ENCODE measurements around the gene TCF7.

The TCF7 gene

DNA sequence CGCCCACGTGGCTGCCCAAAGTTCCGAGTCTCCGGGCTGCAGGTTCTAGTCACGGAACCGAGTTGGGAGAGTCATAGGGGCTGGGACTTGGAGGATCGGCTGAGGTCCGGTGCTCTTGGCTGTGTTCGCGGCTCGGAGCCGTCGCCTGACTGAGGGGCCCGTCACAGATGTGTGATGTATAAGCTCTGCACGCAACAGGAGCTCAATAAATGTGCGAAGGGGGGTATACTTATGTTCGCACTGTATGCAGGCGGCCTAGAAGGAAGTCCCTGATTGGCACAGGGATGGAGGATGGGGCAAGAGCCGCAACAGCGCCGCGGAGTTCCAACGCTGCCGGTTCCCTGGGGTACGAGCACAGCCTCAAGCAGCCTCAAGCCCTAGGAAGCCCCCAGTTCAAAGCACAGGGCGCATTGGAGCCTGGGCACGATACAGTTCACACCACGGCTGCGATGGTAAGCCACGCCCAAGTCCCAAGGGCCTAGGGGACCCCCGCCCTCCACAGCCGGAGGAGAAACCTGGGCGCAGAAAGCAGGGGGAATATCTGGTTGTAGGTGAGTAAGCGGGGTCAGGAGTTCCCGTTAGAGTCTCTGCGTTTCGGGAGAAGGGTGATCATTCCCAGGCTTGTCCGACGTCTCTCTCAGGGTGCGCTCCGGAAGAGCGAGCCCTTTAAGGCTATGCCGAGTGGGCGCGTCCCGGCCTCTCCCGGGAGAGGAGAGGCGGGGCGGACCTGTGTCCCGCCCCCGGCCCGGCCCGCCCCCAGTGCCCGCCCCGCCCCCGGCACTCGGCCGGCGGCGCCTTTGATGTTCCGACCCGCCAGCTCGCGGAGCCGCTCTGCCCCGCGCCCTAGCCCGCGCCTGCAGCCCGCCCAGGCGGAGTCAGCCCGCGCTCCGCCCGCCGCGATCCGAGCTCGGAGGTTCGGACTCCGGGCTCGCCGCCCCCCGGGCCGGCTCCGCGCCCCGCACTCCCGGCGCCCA lies at the start of gene TCF7:
TSS of gene TCF7 (plus strand) at position 780 of the 974 bp plus-strand sequence. CDS start 226 bp downstream, outside the sequence.
- peak; percentile 90 for DNase-seq (ENCODE audit: low spot score)

DNA sequence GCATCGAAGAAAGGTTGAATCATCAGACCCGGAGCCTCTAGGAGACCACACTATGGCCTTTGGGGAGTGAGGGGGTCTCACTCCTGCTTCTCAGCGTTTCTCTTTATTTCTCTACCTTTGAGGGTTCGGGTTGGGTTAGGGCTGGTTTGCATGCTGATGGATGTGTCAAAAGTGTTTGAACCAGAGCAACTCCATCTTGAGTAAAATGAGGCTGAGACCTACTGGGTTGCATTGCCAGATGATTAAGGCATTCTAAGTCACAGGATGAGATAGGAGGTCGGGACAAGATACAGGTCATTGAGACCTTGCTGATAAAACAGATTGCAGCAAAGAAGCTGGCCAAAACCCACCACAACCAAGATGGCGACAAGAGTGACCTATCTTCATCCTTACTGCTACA lies 44.9 kb upstream of the TCF7 start:
- no peak for DNase-seq (ENCODE audit: low spot score)

DNA sequence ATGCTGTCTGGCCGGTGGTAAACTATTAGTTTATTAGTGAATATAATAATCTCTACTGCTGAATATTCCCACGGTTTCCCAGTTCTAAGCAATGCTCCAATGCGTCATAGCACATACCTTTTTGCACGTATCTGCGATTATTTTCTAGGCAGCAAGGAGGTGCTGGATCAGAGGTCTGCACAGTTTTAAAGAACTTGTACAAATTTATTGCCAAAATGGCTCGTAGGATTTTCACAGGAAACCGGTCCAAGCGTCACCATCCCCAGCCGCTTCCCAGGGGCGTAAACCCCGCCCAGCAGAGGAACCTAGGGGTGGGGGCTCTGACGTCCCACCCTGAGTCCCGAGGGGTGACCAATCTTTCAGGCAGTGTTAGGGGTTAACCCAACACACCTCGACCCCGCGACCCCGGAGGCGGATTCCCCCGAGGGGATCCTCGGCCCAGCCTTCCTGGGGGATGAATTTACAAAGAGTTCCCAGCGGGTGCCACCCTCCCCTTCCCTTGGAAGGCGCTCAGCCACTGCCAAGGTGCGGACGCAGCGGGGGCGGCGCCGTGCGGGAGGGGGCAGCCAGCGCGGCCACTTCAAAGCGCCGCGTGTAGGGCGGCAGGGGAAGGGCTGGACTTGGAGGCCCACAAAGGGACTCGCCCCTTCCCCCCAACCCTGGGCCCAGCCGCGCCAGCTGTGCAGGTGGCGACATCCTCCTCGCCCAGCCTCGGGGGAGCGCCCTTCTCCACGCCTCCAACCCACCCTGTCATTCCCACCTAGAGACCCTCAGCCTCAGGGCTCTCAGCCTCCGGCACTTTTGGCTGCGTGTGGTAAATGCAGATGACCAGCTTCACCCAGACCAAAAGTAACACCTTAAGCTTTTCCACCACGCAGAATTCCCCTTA lies 43.5 kb upstream of the TCF7 start:
- DNase-seq (ENCODE audit: low spot score): peak; percentile 81

DNA sequence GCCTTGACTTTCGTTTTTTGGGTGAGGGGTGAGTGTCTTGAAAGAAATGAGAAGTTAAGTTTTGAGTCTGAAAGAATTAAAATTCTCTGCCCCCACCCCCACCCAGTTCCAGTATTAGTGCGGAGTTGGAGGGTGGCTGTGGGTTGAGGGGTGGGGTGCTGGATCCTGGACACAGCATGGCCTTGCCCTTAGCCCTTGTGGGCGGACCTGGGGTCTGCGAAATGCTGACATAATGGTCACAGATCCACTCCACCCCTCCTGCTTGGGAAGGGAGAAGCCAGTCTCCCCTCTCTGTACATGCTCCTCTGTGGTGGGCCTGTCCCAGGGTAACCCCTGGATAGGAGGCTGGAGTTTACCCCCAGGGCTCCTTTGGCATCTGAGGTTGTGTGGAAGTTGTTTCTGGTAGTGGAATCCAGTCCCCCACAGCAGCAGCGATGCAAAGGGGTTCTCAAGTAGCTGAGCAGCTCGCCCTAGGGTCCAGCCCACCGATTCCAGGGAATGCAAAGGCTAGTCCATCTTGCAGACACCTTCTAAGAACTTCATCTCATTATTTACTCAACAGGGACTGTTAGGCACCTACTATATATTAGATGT lies 42.8 kb upstream of the TCF7 start:
- DNase-seq (ENCODE audit: low spot score): no peak

DNA sequence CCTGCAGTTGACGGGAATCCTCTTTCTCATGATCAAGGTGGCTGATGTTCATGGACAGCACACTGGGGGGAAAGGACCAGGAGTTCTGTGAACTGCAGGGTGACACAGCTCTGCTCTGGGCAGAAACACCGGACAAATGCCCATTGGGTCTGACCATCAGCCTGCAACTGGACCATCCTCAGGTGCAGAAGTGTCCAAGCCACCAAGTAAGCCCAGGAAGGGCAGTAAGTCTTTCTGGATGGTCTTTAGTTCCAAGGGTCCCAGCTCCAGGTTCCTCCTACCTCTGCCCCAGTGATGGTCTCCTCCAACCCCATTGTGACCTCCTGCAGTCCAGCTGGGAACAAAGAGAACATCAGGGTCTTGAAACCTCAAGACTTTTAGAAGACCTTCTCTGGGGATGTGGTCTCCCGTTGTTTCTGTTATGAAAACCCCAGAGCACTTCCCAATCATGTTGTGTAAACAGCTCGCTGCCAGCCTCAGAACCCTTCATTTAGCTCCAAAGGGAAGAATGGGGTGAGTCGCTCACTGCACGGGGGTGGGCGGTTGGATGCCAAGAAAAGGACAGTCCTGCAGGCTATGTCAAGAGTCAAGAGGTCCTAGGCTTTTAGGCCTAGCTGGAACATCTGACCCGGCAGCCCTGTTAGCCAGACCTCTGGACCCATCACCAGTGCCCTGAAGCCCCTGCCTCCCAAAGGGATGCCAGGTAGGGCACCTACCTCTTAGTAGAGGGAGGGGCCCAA lies 41.8 kb upstream of the TCF7 start:
- DNase-seq (ENCODE audit: low spot score): no peak

DNA sequence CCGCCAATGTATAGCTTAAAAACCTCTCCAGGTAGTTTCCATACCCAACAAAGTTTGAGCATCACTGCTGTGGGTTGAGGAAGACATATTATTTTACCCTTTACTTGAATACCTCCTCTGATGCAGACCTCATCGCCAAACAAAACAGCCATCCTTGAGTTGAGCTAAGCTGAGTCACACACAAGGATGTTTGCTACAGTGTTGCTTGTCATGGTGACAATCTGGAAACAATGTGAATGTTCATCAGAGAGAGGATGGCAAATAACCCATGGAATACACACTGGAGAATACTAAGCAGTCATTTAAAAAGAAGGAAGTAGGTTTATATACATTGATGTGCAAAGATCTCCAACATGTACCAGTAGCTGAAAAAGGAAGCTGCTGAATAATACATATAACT lies 41.1 kb upstream of the TCF7 start:
- DNase-seq (ENCODE audit: low spot score): no peak

DNA sequence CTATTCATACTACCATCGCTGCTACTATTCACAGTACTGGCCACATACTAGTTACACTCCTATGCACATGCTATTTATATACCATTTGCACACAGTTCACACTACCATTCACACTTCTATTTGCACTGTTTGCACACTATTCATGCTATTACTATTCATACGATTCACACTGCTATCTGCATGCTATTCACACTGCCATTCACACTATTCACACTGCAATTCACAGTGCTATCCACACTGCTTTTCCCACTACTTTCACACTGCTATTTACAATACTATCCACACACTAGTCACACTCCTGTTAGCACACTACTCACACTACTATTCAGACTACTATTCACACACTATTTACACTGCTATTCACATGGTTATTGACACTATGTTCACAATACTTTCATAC lies 39.4 kb upstream of the TCF7 start:
- DNase-seq (ENCODE audit: low spot score): no peak

DNA sequence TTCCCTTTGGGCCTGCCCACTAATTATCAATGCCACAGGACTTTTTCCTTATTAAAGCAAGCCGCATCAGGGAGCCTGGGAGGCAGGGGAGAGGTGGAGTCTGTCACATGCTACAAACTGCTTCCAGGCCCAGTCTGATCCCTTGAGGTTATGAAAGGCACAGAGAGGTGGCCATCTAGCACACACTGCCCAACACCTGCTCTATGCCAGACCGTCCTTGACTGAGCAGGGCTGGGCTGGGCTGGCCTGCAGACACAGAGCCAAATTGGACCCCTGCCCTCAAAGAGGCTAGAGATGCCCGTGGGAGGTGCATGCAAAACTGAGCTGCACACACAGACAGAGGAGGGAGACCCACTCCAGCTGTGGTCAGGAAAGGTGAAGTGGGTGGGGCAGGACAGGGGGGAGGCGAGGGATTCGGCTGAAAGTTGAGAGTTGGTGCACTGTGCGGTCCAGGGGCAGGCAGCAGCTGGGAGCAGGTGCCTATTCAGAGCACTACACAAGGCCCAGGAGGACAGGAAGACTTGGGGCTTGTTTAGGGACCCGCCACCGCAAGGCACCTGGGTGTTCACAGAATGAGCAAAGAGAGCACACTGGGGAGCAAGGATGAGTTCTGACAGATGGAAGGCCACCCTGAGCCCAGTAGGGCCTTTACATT lies 36.4 kb upstream of the TCF7 start:
- no peak for DNase-seq (ENCODE audit: low spot score)

DNA sequence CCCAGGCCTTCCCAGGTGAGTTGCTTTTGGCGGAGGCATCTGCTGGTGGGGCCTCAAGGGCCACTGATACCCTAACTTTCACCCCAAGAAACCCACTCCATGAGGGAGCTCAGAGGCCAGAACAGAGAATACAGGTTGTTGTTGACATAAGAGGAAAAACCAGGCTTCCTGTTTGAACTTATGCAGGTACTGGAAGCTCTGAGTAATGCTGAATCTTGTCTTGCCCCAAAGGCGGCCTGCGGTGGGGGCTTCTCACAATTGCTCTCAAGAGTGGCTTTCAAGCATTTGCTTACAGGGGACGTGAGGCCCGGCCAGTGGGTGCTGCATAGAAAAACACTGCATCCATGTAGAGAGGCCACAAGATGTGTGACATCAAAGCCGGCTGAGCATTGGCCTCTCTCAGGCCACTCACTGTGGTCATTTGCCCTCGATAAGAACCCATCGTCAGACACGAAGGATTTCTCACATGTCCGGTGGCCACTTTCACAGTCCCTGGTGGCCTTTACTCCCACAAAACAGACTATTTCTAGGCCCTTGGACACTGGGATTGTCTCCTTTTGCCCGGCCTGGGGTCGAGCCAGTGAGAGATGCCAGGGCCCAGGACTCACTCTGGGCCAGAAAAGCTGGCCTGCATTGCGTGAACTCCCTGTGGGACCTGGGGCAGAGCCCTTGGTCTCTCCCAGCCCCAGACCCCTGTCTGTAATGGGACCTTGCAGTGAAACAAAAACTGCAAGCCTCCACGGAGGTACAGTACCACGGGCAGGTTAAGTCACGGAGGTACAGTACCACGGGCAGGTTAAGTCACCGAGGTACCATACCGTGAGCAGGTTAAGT lies 34.5 kb upstream of the TCF7 start:
- DNase-seq (ENCODE audit: low spot score): no peak

DNA sequence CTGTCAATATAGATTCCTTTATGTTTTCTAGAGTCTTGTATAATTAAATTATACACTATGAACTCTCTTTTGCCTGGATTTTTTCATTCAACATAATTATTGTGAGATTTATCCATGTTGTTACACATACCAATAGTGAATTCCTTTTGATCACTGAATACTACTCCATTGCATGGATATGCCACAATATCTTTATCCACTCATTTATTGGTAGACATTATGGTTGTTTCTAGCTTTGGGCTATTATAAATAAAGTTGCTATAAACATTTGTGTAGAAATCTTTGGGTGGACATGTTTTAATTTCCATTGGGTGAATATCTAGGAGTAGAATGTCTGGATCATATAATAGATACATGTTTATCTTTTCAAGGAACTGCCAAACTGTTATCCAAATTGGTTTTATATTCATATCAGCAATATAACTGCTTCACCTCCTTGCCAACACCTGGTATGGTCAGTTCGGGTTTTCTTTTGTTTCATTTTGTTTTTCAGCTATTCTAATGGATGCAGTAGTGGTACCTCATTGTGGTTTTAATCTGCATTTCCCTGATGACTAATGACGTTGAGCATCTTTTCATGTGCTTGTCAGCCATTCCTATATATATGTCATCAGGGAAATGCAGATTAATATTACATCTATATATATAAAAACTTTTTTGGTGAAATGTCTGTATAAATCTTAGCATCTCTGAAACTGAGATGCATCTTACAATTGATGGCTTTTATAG lies 32.1 kb upstream of the TCF7 start:
- no peak for DNase-seq (ENCODE audit: low spot score)

DNA sequence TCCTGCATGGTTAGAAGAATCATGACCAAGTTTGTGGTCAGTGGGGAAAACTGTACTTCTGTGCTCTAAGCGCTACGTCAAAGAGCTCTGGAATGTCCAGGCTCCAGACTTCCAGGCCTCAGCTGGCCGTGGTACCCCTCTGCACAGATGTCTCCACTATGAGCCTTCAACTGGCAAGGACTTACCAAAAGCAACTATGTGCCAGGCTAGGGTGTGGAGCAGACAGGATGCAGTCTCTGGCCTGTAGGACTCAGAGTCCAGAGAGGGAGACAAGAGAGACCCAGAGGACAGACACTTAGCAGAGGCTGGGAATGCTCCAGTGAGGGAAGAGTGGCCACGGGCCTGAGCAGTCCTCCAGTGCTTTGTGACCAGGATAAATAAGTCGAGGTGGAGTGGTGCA lies 31.0 kb upstream of the TCF7 start:
- no peak for DNase-seq (ENCODE audit: low spot score)

DNA sequence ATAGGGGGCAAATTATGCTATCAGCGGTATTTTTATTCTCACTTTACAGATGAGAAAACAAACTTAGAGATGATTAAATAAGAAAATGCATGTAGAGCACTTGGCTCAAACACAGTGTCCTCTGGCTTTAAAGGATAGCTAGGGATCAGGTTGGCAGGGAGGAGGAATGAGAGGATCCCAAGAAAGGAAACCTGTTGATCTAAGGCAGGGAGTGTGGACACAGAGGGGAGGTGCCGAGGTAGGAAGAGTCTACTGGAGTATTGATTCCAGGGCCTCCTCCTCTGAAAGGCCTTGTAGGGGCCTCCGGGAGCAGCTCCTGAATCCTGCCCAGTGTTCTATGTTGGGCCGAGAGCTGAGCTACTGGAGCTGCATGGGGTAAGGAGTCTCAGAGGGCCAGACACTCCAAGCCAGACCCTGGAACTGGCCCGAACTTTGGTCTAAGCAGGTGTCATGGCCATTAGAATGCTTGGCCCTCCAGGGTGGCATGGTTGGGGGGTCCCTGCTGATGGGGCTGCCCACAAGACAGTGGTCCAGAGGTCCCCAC lies 30.4 kb upstream of the TCF7 start:
- no peak for DNase-seq (ENCODE audit: low spot score)

DNA sequence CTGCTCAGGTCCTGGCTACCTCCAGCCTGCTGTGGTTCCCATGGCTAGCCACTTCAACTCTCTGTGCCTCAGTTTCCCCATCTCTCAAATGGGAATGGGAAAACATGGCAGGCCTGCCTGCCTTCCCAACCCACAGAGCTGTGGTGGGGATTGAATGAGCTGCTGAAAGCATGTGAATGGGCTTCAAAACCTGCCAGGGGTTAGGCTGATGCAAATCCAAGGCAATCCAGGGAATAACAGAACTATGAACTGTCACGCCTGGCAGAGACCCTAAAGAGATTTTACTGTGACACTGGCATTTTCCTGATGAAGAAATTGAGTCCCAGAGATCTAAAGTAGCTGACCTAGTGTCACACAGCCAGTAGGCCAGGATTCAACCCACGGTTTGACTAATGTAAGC lies 29.9 kb upstream of the TCF7 start:
- DNase-seq (ENCODE audit: low spot score): no peak

DNA sequence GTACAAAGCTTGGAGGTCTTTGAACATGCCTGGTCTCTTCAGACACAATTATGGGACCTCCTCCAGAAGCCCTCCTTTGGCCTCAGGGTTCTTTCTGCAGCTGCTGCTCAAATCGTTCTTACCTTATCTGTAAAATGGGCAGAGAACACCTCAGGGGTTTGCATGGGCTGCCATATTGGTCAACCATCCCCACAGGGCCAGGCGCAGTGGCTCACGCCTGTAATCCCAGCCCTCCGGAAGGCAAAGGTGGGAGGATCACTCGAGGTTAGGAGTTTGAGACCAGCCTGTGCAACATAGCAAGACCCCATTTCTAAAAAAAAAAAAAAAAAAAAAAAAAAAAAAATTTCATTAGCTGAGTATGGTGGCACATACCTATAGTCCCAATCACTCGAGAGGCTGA lies 29.1 kb upstream of the TCF7 start:
- no peak for DNase-seq (ENCODE audit: low spot score)

DNA sequence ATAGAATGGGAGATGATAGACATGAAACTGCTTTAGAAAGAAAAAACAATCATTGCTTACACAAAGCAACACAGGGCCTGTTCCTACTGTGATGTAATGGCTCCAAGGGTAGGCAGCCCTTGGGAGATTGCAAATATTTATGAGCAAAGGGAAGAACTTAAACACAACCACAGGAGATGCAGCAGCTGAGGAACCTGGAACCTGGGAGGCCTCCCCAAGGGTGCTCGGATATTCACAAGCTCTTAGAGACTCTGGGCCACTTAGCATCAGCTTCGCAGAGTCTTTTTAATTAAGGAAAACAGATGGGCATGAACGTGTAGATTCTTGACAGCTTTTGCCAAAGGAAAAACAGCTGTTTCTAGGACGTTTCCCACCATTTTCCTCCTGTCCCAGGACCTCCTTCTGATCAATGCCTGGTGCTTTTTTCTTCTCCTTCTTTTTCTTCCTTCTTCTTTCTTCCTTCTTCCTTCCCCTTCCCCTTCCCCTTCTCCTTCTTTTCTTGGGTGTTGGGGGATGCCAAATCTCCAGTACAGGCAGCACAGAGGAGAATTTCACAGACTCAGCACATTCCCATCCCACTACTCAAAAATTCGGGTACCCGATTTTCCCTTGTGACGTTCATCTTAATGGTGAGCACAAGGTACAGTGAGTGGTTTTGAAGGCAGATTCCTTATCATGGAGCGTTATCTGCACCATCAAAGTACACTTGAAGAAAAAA lies 28.1 kb upstream of the TCF7 start:
- DNase-seq (ENCODE audit: low spot score): no peak

DNA sequence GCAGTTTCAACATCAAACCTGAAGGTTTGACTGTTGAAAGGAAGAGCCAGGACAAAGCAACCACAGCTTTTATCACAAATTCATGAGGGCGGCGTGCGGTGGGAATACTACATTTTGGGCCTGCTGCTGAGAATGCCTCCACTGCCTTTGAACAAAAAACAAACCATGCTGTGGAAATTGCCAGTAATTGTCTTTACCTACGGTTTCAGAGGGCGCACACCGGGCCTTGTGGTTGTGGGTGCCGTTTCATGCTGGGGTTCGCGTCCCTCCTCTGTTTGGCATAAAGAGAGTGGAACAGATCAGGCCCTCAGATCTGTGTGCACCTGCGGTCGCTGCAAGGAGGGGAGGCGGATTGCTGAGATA lies 27.6 kb upstream of the TCF7 start:
- no peak for DNase-seq (ENCODE audit: low spot score)

DNA sequence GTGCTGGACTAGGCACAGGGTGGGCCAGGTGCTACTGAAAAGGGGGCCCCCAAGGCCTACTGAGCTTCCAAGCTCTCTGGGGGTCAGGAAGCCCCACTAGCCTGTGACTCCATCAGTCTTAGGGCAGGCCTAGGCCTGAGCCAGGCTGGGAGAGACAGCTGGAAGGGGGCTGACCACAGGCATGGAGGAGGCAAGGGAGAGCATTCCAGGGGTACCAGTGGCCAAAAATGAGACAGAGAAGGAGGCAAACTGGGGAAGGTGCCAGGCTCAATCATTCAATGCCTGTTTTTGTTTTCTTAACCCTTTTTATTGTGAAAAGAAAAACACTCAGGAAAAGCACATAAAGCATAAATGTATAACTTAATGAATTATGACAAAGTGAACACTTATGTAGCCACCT lies 26.2 kb upstream of the TCF7 start:
- no peak for DNase-seq (ENCODE audit: low spot score)

DNA sequence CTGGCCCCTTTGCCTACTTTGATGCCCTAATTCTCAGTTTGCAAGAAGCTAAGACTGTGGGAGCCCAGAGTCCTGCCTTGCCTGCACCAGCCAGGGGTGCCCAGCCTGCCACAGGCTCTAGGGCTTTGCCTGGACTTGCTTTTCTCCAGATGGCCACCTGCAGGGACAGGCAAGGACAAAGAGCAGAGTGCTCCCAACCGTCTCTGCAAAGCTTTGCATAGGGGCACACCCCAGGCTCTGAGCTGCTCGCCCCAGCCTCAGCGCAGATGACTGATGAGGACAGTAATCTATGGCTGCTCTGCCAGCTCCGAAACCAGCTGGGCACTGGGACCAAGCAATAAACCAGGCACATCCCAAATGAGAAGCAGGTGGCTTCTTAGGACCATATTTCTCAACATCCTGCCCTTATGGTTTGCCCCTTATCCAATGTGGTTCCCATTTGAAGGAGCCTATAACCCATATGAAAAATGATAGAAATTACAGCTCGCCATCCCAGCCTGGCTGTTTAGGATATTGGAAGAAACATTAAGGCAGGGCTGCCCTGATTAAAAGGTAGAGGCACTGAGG lies 25.4 kb upstream of the TCF7 start:
- no peak for DNase-seq (ENCODE audit: low spot score)
